DOHH2 (cell line): ENCODE data around the gene NOC2L.

Experiments used
- CTCF ChIP-seq: fragments of 200-600 bp; sonication (generic); IDR thresholded peaks from one replicate; pipeline ENCODE4 v1.5.1; 2014; ENCODE audit warnings: antibody characterized with exemption, mild to moderate bottlenecking, low read depth, low read length; ENCODE audit not compliant: poor library complexity, severe bottlenecking
- EZH2phosphoT487 ChIP-seq: fragments of 200-600 bp; sonication (generic); IDR thresholded peaks from 2 replicates; pipeline ENCODE4 v1.6.1; 2017; ENCODE audit warnings: borderline replicate concordance, mild to moderate bottlenecking, antibody characterized with exemption, low read length, moderate library complexity, mixed read lengths

DNA sequence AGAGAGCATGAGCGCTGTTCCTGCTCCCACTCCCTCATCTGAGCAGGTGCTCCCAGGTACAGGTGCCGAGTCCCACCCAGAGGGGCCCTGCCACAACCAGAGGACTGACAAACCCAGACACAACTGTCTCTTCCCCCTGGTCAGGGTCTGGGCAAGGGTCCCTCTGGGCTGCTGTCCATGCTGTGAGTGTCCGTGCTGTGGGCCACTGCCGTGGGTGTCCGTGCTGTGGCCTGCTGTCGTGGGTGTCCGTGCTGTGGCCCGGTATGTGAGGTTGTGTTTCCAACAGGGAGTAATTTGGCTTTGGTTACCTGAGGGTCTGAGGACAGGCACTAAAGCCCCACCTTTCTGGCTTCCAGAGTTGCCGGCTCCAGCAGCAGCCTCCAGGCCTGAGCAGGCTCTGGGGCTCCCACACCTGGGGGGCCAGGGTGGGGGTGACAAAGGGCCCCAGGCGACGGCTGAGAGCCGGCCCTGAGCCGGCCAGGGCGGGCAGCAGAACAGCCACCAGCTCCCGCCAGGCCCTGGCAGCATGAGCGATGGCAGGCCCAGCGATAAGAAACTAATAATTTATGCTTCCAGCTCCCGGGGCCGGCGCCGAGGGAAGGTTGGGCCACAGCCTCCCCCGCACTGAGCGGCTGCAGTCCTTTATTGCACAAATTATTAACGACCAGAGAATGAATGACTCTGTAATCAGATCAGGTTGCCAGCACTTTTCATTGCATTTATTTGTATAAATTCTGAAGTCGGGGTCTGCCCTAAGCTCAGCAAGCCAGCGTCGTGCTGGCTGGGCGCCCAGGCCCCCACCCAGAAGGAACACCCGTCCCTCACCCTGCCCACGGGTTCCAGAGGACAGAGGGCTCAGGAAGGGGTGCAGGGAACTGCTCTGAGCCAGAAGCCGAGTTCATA is 42.6 kb downstream of the NOC2L start:
- TF ChIP-seq CTCF (no peak), EZH2phosphoT487 (no peak)
